Erythroblast (primary cell): ENCODE results near the gene ARID1B.

Experiments used
- DNase-seq, 2 experiments: peaks; one replicate each; lab custom pipeline; 2025; lab: John Stamatoyannopoulos, UW
- GATA1 ChIP-seq: IDR thresholded peaks from 2 replicates; pipeline ENCODE4 v1.6.1; 2011; ENCODE audit warnings: low read depth, mild to moderate bottlenecking, control low read depth, low read length, moderate library complexity
- POLR2A ChIP-seq: IDR thresholded peaks from 2 replicates; pipeline ENCODE4 v1.6.1; 2011; ENCODE audit warnings: mild to moderate bottlenecking, low read length

ARID1B gene

DNA sequence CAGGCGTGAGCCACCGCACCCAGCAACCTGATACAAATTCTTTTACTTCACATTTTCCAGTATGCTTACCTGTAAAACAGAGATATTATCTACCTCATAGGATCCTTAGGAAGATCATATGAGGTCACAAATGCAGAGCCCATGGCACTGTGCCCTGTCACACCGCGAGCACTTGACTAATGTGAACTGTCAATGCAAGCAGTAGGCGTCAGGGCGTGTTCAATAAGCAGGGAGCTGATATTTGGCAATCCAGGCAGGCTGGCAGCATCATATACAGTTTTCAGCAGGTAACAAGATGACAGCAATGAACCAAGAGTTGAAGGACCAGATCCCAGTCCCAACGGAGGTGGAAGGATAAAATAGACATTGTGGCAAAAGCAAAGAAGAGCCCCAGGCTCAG is 14.6 kb upstream of the ARID1B start:
- DNase-seq, result no peak
- TF ChIP-seq POLR2A (no peak), GATA1 (no peak)

DNA sequence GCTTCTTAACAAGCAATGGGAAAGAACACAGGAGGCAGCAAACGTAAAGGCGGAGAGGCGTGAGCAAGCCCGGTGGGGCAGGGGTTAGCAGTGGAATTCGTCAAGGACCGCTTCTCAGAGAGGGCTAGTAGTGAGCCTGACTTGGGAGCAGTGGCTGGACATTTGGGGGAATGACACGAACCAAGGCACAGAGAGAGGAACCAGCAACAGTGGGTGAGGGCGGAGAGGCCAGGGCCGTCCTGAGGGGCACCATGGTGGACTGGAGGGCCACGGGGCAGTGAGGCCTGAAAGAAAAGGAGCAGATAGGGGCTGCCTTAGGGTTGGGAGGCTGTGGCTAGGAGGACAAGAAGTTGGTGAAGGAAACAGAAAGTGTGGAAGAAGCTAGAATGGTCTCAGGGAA is 12.1 kb upstream of the ARID1B start:
- TF ChIP-seq POLR2A (no peak), GATA1 (no peak)
- no peak for DNase-seq

DNA sequence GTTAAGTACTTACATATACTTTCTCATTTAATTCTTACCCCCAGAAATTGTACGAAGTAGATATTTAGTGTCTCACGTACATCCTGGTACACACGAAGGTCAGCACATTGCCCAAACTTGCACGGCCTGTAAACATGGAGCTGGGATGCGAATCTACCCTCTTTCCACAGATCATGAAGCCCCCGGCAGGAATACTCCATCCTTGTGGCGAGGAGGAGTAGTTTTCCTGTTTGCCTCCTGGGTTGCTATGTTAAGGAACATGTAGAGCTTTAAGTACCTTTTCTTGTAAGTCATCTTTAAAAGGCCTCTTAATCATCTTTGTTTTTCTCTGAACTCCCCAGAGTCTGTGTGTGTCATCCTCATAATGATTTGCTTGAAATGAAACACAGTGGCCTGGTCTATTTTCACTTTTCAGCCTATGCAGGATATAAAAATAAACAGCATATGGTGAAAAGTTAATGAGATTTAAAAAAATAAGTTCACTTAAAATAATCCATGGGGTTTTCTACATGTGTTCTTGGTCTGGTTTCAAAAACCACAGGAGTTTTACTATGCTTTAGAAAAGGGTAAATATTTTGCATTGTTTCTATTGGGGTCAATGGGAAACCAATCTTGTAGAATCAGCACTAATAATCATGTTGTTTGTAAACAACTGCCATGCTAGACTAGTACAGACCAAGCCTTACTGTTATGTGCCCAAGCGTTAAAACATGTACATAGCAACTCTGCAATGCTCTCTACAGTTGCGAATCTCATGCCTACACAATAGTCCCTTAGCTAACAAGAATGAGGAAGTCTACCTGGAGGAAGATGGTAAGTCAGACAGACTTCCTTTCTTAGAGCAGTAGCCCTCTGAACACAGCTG is 9.3 kb upstream of the ARID1B start:
- no peak for TF ChIP-seq POLR2A
- no peak for TF ChIP-seq GATA1
- DNase-seq, result no peak

DNA sequence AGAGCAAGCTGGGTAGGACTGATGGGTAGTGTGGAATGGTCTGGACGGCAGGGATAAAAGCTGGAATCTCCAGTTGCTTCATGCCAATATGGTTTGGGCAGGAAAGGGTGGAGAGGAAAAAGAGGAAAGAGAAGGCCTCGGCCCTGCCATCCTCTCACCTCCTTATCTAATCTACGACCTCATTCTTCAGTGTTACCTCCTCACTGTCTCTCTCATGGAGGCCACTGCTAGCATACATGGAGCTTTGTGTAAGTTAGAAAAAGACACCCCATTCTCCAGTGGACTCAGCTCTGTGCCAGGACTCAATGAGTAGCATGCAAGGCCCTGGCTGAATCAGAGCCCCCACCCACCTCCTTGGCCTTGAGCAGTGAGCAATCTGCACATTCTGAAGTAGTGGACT is 6.1 kb upstream of the ARID1B start:
- no peak for DNase-seq
- TF ChIP-seq POLR2A (no peak), GATA1 (no peak)

DNA sequence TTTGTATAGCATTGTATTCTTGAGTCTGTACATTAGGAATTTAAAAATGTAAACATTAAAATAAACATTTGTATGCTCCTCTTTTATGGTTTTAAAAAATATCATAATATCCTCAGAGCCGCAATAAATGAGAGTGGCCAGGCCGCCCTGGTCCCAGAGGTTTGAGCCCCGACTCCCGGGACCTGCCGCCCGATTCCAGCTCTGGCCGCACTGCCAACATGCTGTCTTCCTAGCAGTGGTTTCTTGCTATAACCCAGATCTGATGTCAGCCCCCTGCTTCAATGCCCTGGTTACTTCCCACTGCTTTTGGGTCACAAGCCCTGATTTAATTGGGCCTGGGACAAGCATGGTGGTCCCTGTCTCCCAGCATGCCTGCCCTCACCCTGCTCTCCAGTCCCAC is 5.4 kb upstream of the ARID1B start:
- no peak for TF ChIP-seq GATA1
- no peak for TF ChIP-seq POLR2A
- no peak for DNase-seq

DNA sequence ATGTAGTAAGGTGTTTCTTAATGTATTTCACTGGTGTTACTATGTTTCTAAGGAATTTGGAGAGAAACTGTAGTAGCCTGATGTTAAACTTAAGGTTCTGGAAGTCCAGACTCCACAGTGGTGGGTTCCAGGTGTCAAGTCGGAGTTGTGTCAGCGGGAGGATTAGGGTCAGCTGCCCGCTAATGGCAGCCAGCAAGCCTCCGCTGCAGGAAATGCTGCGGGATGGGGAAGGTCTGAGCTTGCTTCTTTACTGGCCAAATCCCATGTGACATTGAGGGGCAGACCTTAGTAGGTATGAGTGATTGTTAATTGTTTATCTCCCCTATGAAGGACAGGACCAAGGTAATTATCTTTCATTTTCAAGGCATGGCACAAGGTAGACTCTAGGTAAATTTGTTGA is 3.7 kb upstream of the ARID1B start:
- TF ChIP-seq POLR2A (no peak), GATA1 (no peak)
- DNase-seq, result no peak

DNA sequence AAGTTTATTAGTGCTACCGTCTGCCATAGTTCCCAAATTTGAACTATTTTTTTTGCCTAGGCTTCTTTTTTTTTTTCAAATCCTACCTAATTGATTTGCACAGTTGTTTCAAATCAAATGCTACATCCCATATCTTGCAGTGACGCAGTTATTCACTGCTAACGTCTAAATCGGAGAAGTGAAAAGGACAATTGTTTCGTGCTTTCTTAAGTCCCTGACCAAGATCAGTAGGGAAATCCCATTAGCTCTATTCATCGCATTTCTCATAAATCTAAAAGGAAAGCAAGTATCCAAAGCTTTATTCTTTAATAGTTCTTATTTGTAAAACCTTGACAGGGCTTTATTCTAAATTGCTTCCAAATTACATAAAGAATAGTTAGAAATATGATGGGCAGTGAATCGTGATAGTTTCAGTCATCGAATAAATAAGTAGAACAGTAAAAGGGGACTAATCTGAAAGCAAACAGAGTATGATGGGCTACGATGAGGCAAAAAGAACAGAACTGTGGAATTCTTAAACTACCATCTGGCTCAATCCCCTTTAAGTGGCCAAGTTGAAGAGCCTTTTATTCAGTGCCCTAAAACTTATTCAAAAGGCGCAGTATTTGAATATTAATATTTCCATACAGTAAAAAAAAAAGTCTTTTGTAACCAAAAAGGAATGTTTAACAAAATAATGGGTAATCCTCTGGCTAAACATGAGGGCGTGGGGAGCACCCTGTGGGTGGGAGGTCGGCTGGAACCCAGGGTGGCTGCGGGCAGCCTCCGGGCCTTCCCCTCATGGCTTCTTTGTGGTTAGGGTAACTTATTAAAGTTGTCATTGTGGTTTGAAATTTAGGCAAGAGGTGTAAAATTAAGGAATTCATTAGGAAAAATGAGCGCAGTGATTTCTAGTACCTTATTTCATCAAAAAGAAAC is 3.0 kb upstream of the ARID1B start:
- no peak for TF ChIP-seq GATA1
- no peak for TF ChIP-seq POLR2A
- no peak for DNase-seq

DNA sequence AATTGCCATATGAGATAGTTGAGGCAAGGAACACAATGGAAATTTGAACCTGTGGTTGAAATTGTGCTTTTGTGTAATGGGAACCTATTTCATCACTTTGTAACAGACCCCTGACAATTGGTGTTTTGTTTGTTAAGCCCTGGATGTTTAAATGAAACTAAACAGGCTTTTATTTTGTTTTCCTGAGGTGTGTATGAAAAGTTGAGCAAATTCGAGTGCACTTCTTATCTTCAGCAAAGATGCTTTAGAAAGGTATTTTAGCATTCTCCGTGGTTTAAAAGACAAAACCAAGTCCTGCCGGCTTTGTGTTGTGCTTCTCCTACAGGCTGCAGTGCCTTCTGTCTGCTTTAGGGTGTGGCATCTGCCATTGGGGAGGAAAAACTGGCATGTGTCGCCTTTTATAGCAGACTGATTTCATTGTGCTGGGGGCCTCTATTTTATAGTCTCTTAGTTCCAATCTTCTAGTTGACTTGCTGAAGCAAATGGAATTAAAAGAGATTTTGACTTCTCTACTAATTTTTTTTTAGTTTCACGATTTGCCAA is 2.2 kb upstream of the ARID1B start:
- peak; percentile 12 to 23 for DNase-seq
- TF ChIP-seq GATA1 (no peak), POLR2A (no peak)

DNA sequence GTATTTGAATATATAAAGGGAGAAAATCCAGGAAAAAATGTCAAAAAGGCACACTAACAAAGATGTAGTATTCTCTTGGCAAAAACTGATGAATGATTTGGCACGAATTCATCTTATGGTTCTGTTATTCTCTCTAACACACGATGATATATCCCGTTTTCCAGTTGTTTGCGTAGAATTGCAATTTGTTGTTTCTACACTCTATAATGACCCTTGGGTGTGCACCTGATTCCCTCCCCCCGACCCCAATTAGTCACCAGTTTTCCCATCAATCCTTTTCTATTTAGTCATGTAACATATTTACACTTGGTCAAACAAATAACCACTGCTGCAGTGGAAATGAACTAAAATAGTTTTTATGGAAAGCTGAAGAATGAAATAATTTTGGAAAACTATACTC is 1.5 kb upstream of the ARID1B start:
- TF ChIP-seq GATA1, result no peak
- no peak for TF ChIP-seq POLR2A
- no peak for DNase-seq

DNA sequence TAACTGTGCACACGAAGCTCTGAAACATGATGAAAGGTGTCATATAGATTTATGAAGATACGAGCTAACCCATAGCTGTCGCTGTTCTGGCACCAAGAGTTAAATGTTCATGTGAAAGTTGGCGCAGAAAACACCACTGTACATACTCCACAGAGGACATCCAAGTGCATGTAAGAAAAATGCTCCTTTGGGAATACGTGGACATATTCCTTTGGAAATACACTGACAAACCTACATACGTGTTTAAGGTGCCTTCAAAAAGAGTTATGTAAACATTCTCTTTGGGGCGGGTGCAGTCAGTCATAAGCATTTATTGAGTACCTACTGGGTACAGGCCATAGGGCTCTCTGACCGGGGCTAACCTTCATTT is 723 bp upstream of the ARID1B start:
- peak; percentile 76 to 79 for DNase-seq

DNA sequence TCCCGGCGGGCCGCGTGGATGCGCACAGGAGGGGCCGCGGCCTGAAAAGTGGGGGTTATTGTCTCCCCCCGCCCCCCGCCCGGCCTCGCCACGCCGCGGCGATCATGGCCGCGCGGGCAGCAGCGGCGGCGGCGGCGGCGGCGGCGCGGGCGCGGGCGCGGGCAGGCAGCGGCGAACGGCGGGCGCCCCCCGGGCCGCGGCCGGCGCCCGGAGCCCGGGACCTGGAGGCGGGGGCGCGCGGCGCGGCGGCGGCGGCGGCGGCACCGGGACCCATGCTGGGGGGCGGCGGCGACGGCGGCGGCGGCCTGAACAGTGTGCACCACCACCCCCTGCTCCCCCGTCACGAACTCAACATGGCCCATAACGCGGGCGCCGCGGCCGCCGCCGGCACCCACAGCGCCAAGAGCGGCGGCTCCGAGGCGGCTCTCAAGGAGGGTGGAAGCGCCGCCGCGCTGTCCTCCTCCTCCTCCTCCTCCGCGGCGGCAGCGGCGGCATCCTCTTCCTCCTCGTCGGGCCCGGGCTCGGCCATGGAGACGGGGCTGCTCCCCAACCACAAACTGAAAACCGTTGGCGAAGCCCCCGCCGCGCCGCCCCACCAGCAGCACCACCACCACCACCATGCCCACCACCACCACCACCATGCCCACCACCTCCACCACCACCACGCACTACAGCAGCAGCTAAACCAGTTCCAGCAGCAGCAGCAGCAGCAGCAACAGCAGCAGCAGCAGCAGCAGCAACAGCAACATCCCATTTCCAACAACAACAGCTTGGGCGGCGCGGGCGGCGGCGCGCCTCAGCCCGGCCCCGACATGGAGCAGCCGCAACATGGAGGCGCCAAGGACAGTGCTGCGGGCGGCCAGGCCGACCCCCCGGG is 637 bp downstream of the ARID1B start:
- no peak for TF ChIP-seq POLR2A
- DNase-seq, result peak; percentile 75 to 85

More for the DNA sequence above, 723 bp upstream of the ARID1B start:
- TF ChIP-seq GATA1 (no peak), POLR2A (no peak)

DNA sequence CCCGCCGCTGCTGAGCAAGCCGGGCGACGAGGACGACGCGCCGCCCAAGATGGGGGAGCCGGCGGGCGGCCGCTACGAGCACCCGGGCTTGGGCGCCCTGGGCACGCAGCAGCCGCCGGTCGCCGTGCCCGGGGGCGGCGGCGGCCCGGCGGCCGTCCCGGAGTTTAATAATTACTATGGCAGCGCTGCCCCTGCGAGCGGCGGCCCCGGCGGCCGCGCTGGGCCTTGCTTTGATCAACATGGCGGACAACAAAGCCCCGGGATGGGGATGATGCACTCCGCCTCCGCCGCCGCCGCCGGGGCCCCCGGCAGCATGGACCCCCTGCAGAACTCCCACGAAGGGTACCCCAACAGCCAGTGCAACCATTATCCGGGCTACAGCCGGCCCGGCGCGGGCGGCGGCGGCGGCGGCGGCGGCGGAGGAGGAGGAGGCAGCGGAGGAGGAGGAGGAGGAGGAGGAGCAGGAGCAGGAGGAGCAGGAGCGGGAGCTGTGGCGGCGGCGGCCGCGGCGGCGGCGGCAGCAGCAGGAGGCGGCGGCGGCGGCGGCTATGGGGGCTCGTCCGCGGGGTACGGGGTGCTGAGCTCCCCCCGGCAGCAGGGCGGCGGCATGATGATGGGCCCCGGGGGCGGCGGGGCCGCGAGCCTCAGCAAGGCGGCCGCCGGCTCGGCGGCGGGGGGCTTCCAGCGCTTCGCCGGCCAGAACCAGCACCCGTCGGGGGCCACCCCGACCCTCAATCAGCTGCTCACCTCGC is 1.5 kb downstream of the ARID1B start:
- TF ChIP-seq POLR2A (peak; percentile 21), GATA1 (no peak)
- peak; percentile 71 to 80 for DNase-seq
